ENCODE results near the gene USP6NL.
"Not testable (repeated sequence)": the region's sequence is repeated elsewhere in the genome, so short reads cannot be mapped to it uniquely, and the experiment has no call there.

Gene USP6NL

DNA sequence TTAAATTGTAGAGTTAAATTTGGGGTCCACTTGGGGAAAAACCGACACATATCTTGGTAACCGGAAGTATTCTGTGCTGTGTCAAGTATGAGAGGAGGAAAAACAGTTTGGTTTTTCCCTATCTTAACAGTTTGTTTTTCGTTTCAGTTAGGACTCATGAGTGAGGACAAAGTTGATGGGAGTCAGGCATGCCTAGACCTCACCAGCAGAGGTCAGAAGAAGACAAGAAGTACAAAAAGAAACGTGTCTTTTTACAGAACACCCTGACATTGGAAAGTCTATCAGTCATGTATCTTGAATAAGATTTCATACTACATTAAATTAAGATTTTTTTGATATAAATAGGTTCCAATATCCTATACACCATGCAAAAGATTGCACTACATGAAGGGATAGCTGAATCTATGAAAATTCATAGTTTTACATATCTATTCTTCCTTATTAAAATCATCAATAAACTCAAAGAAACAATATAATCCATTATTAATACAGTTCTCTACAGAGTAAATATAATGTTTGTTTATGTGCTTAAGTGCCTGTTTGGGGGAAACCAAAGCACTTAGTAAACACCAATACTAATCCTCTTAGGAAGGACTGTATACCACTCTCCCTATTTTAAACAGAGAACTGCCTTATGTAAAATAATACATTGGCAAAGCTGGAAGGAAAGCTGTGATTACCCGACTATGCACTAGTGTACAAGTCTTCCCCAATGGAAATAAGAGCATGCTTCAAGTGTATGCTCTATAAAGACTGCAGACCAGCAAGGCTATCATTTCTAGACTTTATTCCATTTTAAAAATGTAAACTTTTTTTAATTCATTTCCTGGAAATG is 95.6 kb downstream of the USP6NL start:
- peak; percentile 46 for DNase-seq (ENCODE audit: low spot score)

DNA sequence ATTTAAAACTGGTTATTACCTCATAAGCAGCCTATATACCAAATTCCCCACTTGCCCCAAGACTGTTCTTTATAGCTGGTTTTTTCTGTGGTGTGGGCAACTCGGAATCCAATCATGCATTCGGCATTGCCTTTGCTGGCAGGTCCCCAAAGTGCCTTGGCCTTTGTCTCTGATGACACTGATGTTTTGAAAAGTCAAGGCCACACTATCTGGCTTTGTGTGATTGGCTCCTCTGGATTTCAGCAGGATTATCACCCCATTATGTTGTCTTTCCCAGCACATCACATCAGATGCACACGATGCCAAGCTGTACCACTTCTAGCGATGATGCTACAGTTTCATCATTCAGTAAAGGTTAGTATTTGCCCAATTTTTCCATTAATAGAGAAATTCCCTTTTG is 97.7 kb downstream of the USP6NL start:
- no peak for DNase-seq (ENCODE audit: low spot score)

DNA sequence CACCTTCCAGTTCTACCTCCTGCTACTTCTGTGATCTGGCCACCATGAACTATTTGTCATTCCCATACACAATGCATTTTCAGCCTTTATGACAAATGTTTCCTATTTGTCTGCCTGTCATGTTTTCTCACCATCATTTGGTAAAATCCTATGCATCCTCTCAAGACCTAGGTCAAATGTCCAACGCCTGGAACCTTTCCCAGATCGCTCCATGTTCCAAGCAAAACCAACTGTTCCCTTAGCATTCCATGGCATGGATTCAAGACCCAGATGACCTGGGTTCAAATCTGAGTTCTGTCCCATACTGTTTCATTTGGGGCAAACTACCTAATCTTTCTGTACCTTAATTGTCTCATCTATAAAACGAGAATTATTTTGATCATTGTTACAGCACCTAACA is 98.9 kb downstream of the USP6NL start:
- no peak for DNase-seq (ENCODE audit: low spot score)

DNA sequence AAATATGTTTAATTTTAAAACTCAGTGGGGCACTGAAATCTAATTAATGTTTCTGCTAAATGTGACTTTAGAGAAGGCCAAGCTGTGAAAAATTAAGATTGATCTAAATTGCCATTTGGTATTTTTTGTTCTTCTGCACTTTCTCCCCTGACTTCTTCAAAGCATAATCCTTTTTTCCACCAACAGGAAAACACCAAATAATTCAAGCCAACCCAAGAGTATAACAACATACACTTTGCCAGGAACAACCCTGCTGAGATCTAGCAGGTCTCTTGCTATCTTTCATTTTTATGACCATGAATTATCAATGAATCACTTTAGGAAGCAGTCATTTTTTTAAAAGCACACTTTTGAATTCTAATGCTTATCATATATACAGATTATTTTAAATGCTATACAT is 100.1 kb downstream of the USP6NL start:
- DNase-seq (ENCODE audit: low spot score): no peak

DNA sequence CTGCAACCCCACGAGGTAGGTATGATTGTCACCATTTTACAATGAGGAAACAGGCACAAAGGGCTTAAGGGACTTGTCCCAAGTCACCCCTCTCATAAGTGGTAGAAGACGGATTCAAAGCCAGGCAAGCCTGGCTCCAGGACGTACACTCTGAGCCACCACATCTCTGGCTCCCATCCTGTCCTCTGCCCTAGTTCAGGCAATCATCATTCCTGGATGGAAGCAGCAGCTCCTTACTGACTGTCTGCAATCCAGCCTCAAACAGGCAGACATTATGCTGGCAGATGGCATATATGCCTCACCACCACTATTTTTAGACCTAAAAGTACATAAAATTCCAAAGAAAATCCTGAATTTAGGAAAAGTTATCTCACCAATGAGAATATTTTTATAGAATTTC is 100.7 kb downstream of the USP6NL start:
- DNase-seq (ENCODE audit: low spot score): no peak

DNA sequence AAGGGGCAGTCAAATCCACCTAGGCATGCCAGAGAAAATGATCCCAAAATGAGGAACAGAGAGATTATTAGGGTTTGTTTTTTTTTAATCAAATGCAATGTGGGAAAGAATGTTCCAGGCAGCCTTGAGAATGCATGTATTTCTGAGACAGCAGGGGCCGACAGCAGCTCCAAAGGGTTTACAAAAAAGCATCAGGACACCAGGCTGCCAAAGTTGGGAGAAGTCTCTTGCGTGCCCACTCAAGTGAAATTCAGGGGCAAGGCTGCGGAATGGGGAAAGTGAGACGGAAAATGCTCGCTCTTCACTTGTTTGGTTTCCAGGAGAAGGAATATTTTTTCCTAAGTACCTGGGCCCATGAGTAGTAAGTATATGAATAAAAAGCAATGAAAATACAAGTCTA is 101.2 kb downstream of the USP6NL start:
- no peak for DNase-seq (ENCODE audit: low spot score)

DNA sequence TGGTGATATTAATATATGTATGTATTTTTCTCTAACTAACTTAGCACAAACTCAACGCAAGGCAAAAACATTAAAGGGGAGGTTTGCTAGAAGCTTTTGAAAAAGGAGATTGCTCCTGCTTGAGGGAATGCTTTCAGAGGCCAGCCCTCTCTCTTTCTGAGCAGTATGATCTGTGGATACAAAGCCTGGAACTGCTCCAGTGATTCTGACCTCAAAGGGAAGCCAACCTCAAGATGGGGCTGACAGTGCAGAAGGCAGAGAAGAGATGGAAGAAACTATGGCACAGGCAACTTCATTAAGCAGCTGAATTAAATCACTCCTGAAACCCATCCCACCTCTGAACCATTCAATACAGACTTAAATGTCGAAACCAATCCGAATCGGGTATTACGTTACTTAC is 102.4 kb downstream of the USP6NL start:
- DNase-seq (ENCODE audit: low spot score): no peak

DNA sequence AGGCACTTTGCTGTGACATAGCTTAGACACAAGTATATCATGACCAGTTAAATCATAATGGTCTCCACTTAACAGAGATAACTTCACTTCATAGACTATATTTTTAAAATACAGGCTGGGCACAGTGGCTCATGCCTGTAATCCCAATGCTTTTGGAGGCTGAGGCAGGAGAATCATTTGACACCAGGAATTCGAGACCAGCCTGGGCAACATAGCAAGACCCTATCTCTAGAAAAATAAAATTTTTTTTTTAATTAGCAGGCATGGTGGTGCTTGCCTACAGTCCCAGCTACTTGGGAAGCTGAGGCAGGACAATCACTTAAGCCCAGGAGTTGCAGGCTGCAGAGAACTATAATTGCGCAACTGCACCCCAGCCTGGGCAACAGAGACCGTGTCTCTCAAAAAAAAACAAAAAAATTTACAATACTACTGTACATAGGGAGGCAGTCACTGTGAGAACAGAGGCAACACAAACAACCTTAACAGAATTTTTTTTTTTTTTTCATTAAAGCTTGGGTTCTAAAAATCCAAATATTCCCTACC is 105.1 kb downstream of the USP6NL start:
- DNase-seq (ENCODE audit: low spot score): no peak

DNA sequence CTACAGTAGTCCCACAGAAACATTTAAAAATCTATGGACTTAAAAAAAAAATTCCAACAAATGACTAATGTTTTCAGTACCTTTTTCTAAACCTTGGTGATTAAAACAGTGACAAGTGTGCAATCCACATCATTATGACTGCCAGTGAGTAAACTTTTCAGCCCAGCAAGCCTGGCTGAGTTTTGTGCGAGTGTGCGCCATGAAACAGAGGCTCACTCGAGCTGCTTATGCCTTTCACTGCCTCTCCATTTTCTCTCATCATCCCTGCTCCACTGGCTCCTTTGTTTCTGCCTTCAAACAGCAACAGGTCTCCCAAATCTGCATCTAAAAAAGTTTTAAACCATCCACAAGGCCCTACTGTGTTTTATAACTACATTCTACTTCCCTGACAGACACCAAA is 105.8 kb downstream of the USP6NL start:
- no peak for DNase-seq (ENCODE audit: low spot score)

DNA sequence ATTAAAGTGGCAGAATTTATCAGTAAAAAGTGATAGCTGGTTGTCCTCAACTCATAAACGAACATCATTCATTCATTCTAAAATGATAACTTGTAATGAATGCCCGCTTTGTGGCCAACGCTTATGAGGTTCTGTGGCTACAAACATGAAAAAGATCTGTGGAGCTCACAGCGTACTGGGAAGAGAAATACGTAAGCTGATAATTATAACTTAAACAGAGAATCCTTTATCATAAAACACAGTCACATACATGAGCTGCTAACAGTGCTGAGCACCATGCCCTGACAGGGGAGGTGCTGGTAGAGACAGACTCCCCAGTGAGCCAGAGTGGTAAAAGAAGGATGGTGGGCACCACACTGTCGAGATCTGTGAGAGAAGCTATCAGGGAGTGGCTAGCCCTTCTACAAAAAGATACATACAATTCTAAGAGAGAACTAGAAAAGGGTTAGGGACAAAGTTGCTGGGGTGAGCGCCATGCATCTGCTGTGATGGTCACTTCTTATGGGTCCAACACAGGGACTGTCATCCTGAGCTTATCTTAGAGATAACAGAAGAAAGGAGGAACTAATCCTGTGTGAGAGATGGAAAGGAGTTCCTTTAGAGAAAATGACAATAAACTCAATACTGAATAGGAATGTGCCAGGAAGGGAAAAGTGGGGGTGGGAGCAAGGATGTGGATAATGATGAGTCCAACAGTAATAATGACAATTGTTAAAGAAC is 106.7 kb downstream of the USP6NL start:
- DNase-seq (ENCODE audit: low spot score): no peak

DNA sequence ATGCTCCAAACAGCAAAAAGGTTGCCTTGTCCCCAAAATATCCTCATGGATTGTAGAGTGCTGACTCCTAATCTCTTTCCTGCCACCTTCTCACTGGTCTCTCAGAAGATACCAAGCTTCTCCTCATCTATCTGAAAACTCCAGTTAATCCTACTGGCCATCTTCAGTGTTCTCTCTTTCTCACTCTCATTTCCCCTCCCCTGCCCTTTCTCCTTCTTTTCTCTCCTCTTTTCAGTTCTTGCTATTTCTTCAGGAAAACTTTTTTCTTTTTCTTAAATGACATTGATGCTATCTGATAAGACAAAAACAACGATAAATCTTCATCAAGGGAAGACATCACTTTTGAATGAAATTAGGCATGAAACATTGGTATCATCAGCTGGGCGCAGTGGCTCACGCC is 109.8 kb downstream of the USP6NL start:
- no peak for DNase-seq (ENCODE audit: low spot score)

DNA sequence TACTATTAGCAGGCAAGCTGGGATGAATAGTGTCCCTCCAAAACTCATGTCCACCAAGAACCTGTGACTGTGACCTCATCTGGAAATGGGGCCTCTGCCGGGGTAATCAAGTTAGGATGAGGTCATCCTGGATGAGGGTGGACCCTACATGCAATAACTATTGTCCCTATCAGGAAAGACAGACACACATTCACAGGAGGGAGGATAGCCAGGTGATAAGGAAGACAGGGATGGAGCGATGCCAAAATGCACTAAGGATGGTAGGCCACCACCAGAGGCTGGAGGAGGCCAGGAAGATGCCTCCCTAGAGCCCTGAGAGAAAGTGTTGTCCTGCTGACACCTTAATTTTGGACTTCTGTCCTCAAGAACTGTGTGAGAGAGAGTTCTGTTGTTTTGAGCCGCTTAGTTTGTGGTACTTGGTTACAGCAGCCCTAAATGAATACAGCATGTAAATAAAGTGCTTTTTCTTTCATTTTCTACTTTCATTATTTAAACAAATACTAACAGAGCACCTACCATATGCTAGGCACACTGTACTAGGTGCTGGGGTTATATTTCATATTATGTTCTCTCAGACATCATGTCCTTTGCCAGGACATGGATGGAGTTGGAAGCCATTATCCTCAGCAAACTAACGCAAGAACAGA is 111.9 kb downstream of the USP6NL start:
- DNase-seq (ENCODE audit: low spot score): no peak

DNA sequence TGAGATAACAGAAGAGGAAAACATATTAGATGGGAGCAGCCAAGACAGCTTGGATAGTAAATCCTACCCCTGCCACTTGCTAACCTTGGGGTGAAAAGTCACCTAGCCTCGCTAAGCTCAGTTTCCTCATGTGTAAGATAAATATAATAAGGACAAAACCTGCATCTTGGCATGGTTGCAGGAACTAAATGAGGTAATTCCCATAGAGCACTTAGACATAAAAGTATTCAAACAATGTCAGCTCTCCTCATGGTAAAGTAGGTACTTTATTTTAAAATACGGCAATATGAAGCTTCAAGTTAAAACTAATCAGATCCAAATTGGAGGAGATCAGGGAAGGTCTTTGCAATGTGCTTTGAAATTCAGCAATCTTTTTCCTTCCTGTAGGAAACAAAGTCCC is 113.1 kb downstream of the USP6NL start:
- DNase-seq (ENCODE audit: low spot score): no peak

DNA sequence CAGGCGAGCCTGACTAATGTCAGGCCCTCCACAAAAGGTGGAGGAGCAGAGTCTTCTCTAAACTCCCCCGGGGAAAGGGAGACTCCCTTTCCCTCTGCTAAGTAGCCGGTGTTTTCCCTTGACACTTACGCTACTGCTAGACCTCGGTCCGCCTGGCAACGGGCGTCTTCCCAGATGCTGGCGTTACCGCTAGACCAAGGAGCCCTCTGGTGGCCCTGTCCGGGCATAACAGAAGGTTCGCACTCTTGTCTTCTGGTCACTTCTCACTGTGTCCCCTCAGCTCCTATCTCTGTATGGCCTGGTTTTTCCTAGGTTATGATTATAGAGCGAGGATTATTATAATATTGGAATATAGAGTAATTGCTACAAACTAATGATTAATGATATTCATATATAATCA is 116.5 kb downstream of the USP6NL start:
- not testable (repeated sequence) for DNase-seq (ENCODE audit: low spot score)

DNA sequence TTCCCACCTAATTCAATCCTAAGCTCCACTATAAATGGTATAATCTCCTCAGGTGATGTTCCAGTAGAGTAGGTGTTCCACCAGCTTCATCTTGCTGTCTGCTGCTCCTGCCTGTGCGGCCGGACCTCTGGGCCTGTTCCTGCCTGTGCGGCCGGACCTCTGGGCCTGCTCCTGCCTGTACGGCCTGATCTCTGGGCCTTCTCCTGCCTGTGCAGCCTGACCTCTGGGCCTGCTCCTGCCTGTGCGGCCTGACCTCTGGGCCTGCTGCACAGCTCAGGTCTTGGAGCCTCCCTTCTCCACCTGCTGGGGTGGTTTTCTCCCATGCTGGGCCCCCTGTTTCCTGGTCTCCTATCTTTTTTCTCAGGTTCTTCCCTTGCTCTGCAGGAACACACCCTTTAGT is 117.8 kb downstream of the USP6NL start:
- no peak for DNase-seq (ENCODE audit: low spot score)

DNA sequence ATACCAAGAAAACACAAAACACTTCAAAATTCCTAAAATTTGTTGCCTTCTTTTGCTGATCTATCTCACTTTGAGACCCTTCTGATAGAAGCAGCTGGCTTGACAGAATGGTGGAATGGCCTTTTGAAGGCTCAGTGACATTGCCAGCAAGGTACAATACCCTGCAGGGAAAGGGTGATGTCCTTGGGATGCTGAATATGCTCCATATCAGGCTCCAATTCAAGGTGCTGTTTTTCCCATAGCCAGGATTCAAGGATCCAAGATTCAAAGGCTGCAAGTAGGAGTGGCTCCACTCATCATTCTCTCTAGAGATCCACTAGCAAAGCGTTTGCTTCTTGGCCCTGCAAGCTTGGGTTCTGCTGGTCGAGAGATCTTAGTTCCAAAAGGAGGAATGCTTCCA is 120.4 kb downstream of the USP6NL start:
- no peak for DNase-seq (ENCODE audit: low spot score)

DNA sequence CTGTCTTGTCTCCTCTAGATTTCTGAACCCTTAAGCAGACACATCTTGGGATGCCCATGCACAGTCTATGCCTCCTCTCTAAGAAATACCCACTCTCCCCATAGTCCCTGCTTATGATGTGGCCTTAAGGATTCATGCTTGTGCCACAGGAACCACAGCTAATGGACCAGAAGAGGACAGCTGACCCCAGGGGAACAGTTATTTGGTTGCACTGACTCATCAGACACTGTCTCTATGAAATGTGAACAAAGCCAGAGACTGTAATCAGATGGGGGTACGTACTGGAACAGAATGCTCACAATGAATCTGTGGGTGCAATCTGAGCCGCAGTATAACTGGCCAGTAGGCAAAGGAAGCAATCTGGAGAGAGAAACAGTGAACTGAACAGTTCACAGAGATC is 121.9 kb downstream of the USP6NL start:
- DNase-seq (ENCODE audit: low spot score): no peak

DNA sequence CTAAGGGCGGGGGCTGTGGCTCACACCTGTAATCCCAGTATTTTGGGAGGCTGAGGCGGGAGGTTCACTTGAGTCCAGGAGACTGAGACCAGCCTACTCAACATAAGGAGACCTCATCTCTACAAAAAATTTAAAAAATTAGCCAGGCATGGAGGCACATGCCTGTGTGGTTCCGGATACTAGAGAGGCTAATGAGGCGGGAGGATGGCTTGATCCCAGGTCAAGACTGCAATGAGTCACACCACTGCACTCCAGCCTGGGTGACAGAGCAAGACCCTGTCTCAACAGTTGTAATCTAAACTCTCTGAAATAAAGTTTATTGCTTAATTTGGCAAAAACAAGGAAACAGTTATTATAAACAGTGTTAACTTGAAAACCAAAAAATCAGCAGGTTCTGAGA is 123.3 kb downstream of the USP6NL start:
- DNase-seq (ENCODE audit: low spot score): no peak

DNA sequence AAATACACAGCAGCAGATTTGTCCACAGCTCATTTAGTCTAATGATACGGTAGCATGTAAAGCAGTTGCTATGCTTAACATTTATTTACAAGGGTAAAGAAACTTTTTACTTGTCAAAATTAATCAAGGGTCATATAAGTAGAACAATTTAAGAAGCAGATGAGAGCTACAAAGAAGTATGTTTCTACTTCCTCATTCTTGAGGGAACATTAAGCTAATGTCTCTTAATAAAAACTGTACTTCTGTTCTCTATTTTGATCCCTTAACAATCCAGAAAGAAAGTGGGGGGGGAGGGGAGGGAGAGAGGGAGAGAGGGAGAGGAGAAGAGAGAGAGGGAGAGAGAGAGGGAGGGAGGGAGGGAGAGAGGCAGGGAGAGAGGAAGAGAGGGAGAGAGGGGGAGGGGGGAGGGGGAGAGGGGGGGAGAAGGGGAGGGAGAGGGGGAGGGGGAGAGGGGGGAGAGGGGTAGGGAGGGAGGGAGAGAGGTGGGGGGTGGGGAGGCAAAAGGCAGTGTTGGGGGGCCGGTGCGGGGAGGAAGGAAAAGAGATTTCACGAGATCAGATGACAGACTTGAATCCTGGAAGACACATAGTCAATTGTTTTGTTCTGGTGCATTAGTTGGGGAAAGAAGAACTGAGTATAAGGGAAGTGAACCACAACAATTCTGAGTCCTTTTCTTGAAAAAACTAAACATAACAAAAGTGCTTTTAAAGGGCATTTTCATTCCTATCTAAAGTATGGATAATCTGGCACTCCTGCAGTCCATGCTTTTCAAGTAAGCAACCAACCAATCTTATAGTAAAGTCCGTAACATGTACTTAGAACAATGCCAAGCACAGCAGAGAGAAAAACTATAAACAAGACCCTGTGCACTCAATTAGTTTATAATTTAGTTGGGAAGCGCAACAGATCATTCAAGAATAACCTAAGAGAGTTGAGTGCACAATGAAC is 128.0 kb downstream of the USP6NL start:
- DNase-seq (ENCODE audit: low spot score): no peak

DNA sequence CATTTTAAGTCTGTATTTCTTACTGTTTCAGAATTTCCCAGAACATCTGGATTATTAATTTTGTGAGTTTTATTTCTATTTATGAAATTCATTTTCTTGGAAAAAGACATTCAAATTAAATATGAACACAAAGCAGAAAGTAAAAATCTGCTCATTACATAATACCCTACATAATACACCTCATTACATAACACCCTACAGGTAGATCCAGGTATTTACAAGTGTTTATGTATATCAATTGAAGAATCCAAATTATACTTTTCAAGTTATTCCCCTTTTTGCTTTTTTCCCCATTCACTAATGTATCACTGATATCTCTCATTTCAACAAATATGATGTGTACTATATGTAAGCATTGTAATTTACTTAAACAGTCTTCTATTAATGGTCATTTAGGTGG is 129.1 kb downstream of the USP6NL start:
- DNase-seq (ENCODE audit: low spot score): no peak

DNA sequence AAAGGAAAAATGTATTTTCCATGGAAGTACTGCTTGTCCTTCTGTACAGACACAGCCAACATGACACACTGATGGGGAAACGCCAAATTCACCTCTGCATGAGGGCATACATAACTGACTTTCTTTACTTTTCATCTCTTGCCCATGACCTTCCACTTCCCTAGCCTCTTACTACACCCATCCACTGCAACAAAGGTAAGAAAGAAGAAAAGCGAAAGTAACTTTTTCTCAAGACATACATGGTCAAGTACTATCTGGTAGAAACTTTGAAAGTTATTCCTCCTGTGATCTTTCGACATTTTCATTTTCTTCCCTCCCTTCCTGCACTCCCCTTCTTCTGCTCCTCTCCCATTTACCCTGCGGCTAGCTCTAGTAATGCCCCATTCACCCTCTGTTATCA is 130.8 kb downstream of the USP6NL start:
- no peak for DNase-seq (ENCODE audit: low spot score)

DNA sequence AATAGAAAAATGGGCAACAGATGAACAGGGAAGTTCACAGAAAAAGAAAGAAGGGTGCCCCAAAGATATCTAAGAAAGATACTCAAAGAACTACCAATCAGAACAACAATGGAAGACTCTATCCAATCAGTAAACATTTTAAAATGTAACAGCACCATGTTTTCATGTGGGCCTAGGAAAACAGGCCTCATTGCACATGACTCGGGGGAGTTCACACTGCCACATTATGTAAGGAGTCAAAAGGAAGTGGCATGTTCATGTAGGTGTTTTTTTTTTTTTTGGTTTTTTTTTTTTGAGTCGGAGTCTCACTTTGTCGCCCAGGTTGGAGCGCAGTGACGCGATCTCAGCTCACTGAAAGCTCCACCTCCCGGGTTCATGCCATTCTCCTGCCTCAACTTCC is 132.2 kb downstream of the USP6NL start:
- DNase-seq (ENCODE audit: low spot score): no peak
